DOHH2 (cell line): ENCODE data around the gene FUOM.

Source experiments
- H3F3A ChIP-seq: fragments of 200-600 bp; sonication (generic), shearing (Covaris generic); 2 replicates; pipeline ENCODE4 v1.6.0; 2016; ENCODE audit warnings: antibody characterized with exemption, mild to moderate bottlenecking; ENCODE audit not compliant: control insufficient read depth, insufficient read depth
- H3K27ac ChIP-seq: fragments of 200-600 bp; sonication (generic); 2 replicates; pipeline ENCODE4 v1.5.1; 2014; ENCODE audit warnings: low read depth, mild to moderate bottlenecking, low read length, moderate library complexity
- H3K27me3 ChIP-seq: fragments of 200-600 bp; sonication (generic); 2 replicates; pipeline ENCODE4 v1.6.1; 2014; ENCODE audit warnings: mild to moderate bottlenecking, low read length, mixed read lengths; ENCODE audit not compliant: control insufficient read depth
- H3K36me3 ChIP-seq: fragments of 200-600 bp; sonication (generic); 2 replicates; pipeline ENCODE4 v1.6.1; 2014; ENCODE audit warnings: mild to moderate bottlenecking, low read length, moderate library complexity, mixed read lengths; ENCODE audit not compliant: control insufficient read depth
- H3K4me1 ChIP-seq: fragments of 200-600 bp; sonication (generic); 2 replicates; pipeline ENCODE4 v1.6.1; 2014; ENCODE audit warnings: mild to moderate bottlenecking, low read length, mixed read lengths; ENCODE audit not compliant: control insufficient read depth
- H3K4me2 ChIP-seq: fragments of 200-600 bp; sonication (generic); 2 replicates; pipeline ENCODE4 v1.6.0; 2014; ENCODE audit warnings: mild to moderate bottlenecking, low read length, moderate library complexity
- H3K4me3 ChIP-seq: fragments of 200-600 bp; sonication (generic); 2 replicates; pipeline ENCODE4 v1.5.1; 2014; ENCODE audit warnings: mild to moderate bottlenecking, low read length, mixed read lengths
- H3K79me2 ChIP-seq: fragments of 200-600 bp; sonication (generic); 2 replicates; pipeline ENCODE4 v1.6.1; 2014; ENCODE audit warnings: mild to moderate bottlenecking, low read length, mixed read lengths; ENCODE audit not compliant: control insufficient read depth
- H3K9me2 ChIP-seq: fragments of 200-600 bp; sonication (generic); replicated peaks from 2 replicates; pipeline ENCODE4 v1.6.1; 2014; ENCODE audit warnings: mild to moderate bottlenecking, low read length, mixed read lengths; ENCODE audit not compliant: control insufficient read depth
- H3K9me3 ChIP-seq: fragments of 200-600 bp; sonication (generic); 2 replicates; pipeline ENCODE4 v1.6.1; 2014; ENCODE audit warnings: antibody characterized with exemption, low read length, mixed read lengths; ENCODE audit not compliant: control insufficient read depth, insufficient read depth
- H4K20me1 ChIP-seq: fragments of 200-600 bp; sonication (generic); 2 replicates; pipeline ENCODE4 v1.6.0; 2014; ENCODE audit warnings: low read depth, mild to moderate bottlenecking, antibody characterized with exemption, low read length, moderate library complexity; ENCODE audit not compliant: control insufficient read depth, insufficient read depth
- CTCF ChIP-seq: fragments of 200-600 bp; sonication (generic); IDR thresholded peaks from one replicate; pipeline ENCODE4 v1.5.1; 2014; ENCODE audit warnings: antibody characterized with exemption, mild to moderate bottlenecking, low read depth, low read length; ENCODE audit not compliant: poor library complexity, severe bottlenecking
- EZH2phosphoT487 ChIP-seq: fragments of 200-600 bp; sonication (generic); IDR thresholded peaks from 2 replicates; pipeline ENCODE4 v1.6.1; 2017; ENCODE audit warnings: borderline replicate concordance, mild to moderate bottlenecking, antibody characterized with exemption, low read length, moderate library complexity, mixed read lengths

Gene FUOM

GRCh38 chr10:133401500-133401899, 43.7 kb upstream of the FUOM start:
- Histone ChIP-seq H3K9me3 (no peaks in the 10 kb centered on the region), H3K9me2 (no peaks in the 10 kb centered on the region), H3K27me3 (no peaks in the 10 kb centered on the region), H3K4me1 (peaks cover 20% of the 10 kb centered on the region), H3K36me3 (peaks cover 82% of the 10 kb centered on the region), H3K79me2 (peaks cover 70% of the 10 kb centered on the region), H3K4me2 (no peak overlapping the region), H3K27ac (no peak overlapping the region), H4K20me1 (peaks cover 6% of the 10 kb centered on the region), H3F3A (0 out of 2 replicates have a peak, but pooled peaks cover 4% of the 10 kb centered on the region), H3K4me3 (no peak overlapping the region)
- TF ChIP-seq CTCF (no peak), EZH2phosphoT487 (no peak)

GRCh38 chr10:133400624-133401424, 43.0 kb upstream of the FUOM start:
- Histone ChIP-seq H3F3A (0 out of 2 replicates have a peak, but pooled peaks cover 4% of the 10 kb centered on the region), H3K4me2 (no peak overlapping the region), H3K9me2 (no peaks in the 10 kb centered on the region), H3K79me2 (peaks cover 70% of the 10 kb centered on the region), H3K27ac (no peak overlapping the region), H3K4me3 (no peak overlapping the region), H3K27me3 (no peaks in the 10 kb centered on the region), H4K20me1 (peaks cover 6% of the 10 kb centered on the region), H3K36me3 (peaks cover 84% of the 10 kb centered on the region), H3K9me3 (no peaks in the 10 kb centered on the region), H3K4me1 (peaks cover 16% of the 10 kb centered on the region)
- TF ChIP-seq EZH2phosphoT487: no peak
- TF ChIP-seq CTCF: no peak

GRCh38 chr10:133399123-133399601, 41.3 kb upstream of the FUOM start:
- no peaks in the 10 kb centered on the region for H3K9me2 ChIP-seq
- peaks cover 5% of the 10 kb centered on the region; the same call in 1 of the 2 replicates for H4K20me1 ChIP-seq
- H3K4me3 ChIP-seq: no peak overlapping the region
- no peaks in the 10 kb centered on the region for H3F3A ChIP-seq
- H3K79me2 ChIP-seq: peaks cover 71% of the 10 kb centered on the region
- H3K9me3 ChIP-seq: no peaks in the 10 kb centered on the region
- peaks cover 79% of the 10 kb centered on the region for H3K36me3 ChIP-seq
- H3K27ac ChIP-seq: no peak overlapping the region
- no peak for TF ChIP-seq CTCF
- no peak for TF ChIP-seq EZH2phosphoT487
- H3K4me1 ChIP-seq: peaks cover 10% of the 10 kb centered on the region
- no peaks in the 10 kb centered on the region for H3K27me3 ChIP-seq
- no peak overlapping the region for H3K4me2 ChIP-seq
